Lower leg skin (tissue), 4 donors: ENCODE measurements around the gene ATN1. TPM values are rescaled to one million over a fixed set of nuclear protein-coding genes. Genes with fewer than 3 reads are reported as not detected.

Experiments used
- DNase-seq, 2 donors: peaks; one replicate each; pipeline ENCODE4 v3.0.0-alpha.2; 2019; ENCODE audit warnings: low spot score in 2 of 2
- H3K4me3 ChIP-seq: fragments of 200-600 bp; sonication (generic); 2 replicates; pipeline ENCODE4 v1.5.1; 2017; ENCODE audit warnings: mild to moderate bottlenecking, low read depth; ENCODE audit not compliant: poor library complexity, severe bottlenecking
- CTCF ChIP-seq, 3 donors: fragments of 450-650 bp; IDR thresholded peaks; one replicate each; pipeline ENCODE4 v1.5.1; 2016; ENCODE audit warnings: antibody characterized with exemption in 3 of 3, mild to moderate bottlenecking in 3 of 3, moderate library complexity in 2 of 3
- POLR2A ChIP-seq, 2 donors: fragments of 450-650 bp; IDR thresholded peaks; one replicate each; pipeline ENCODE4 v1.6.1; 2016 to 2017; ENCODE audit warnings: antibody characterized with exemption in 2 of 2, mild to moderate bottlenecking in 1 of 2, moderate library complexity in 1 of 2
- WGBS, 2 donors: methylation state at CpG; one replicate each; pipeline ENCODE4 v1.1.5; 2018; 5-methylcytosine and 5-hydroxymethylcytosine counted together
- intact Hi-C: fragments of 100-400 bp; cut with DNase I; formaldehyde crosslinking; loops from one replicate; pipeline ENCODE4 v1.15.0; 2023; ENCODE audit warnings: low total_unique reads
- total RNA-seq, 4 donors: library from RNA; depleted of rRNA; stranded (reverse); fragments of >200 nt; gene quantifications; one replicate each; pipeline ENCODE4 v1.1.0, GENCODE V29; 2016

ATN1 gene
- total RNA-seq, 4 donors from 2014 or later: 33.4 to 115 (median 64.0) TPM

GRCh38 chr12:6894321-6894720 is 33.4 kb upstream of the ATN1 start:
- WGBS, 2 donors: 90 to 91% methylated on average over 3 of the region's 3 CpGs
- intact Hi-C loops: no loop called here
- no peak for TF ChIP-seq CTCF (IDR thresholded peaks at IDR 0.05)
- no peak for DNase-seq
- H3K4me3 ChIP-seq: no peak overlapping the region

GRCh38 chr12:6896846-6897435 is 30.8 kb upstream of the ATN1 start:
- TF ChIP-seq CTCF (IDR thresholded peaks at IDR 0.05): no peak
- TF ChIP-seq POLR2A (IDR thresholded peaks at IDR 0.05): no peak
- no peak for DNase-seq
- H3K4me3 ChIP-seq: no peak overlapping the region
- intact Hi-C loops: no loop called here
- WGBS, 2 donors: 78 to 79% methylated on average over 6 of the region's 6 CpGs

GRCh38 chr12:6899427-6899826 is 28.3 kb upstream of the ATN1 start:
- intact Hi-C loops: no loop called here
- H3K4me3 ChIP-seq: no peak overlapping the region
- 77 to 80% methylated on average over 5 of the region's 5 CpGs for WGBS, 2 donors
- no peak for DNase-seq
- TF ChIP-seq CTCF (IDR thresholded peaks at IDR 0.05): no peak
- TF ChIP-seq POLR2A (IDR thresholded peaks at IDR 0.05): no peak

GRCh38 chr12:6899837-6900519 is 27.8 kb upstream of the ATN1 start:
- peak in 1 of 2 donors; percentile 62 for DNase-seq
- H3K4me3 ChIP-seq: no peak overlapping the region
- 54 to 57% methylated on average over 10 of the region's 10 CpGs for WGBS, 2 donors
- intact Hi-C loops: no loop called here
- no peak for TF ChIP-seq CTCF (IDR thresholded peaks at IDR 0.05)
- TF ChIP-seq POLR2A (IDR thresholded peaks at IDR 0.05): no peak

GRCh38 chr12:6902448-6902847 is 25.3 kb upstream of the ATN1 start:
- no peak overlapping the region for H3K4me3 ChIP-seq
- intact Hi-C loops: no loop called here
- WGBS, 2 donors: 82 to 85% methylated on average over 4 of the region's 4 CpGs

More at GRCh38 chr12:6902448-6902847, 25.3 kb upstream of the ATN1 start:
- TF ChIP-seq POLR2A (IDR thresholded peaks at IDR 0.05) (no peak), CTCF (IDR thresholded peaks at IDR 0.05) (no peak)
- DNase-seq: no peak
